Erythroblast (primary cell): ENCODE data around the gene LONP2.

Experiments used
- GATA1 ChIP-seq: IDR thresholded peaks from 2 replicates; pipeline ENCODE4 v1.6.1; 2011; ENCODE audit warnings: low read depth, mild to moderate bottlenecking, control low read depth, low read length, moderate library complexity
- POLR2A ChIP-seq: IDR thresholded peaks from 2 replicates; pipeline ENCODE4 v1.6.1; 2011; ENCODE audit warnings: mild to moderate bottlenecking, low read length

DNA sequence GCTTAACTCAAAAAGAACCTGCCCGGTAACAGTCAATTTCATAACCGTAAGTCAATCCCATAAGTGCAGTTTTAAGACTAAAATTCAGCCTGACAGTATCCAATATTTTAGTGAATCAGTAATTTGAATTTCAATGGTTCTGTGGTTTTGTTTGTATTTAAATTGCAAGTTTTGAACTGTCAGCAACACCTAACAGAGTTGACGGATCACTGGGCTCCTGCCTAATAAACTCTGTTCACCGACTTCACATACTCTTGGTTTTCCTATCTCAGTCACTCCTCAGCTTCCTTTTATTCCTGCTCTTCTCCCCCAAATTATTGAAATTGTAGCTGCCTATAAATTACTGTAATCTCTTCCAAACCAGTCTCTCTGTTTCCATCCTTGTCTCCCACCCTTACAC lies 128.6 kb downstream of the LONP2 start:
- TF ChIP-seq POLR2A (no peak), GATA1 (no peak)
